NK-92 treated with Interleukin-12 subunit alpha and Interleukin-12 subunit beta, amount 100 ng/mL, for 24 hours (cell line): ENCODE data around the gene KIRREL2.
"Not testable (repeated sequence)": the region's sequence is repeated elsewhere in the genome, so short reads cannot be mapped to it uniquely, and the experiment has no call there.

Experiments
- DNase-seq: peaks from one replicate; lab custom pipeline; 2025; lab: John Stamatoyannopoulos, UW

KIRREL2 gene

DNA sequence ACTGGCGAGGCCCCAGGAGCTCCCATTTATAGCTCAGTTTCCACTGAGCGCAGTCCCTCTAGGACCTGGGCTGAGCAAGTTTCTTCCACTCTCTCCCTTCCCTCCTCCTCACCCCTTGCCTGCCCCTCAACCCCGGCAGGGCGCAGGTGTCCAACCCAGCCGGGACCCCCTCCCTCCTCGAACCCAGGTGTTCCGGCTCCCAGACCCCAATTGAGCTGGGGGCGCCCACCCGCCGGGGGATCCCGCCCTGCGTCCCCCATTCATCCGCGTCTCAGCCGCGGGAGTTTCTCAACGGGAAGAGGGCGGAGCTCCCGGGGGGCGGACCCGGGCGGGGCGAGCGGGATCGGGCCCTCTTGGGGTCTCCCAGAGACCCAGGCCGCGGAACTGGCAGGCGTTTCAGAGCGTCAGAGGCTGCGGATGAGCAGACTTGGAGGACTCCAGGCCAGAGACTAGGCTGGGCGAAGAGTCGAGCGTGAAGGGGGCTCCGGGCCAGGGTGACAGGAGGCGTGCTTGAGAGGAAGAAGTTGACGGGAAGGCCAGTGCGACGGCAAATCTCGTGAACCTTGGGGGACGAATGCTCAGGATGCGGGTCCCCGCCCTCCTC is at the start of gene KIRREL2:
TSS of gene KIRREL2 (plus strand) at position 366 of the 604 bp plus-strand sequence. CDS start at position 575, 209 bp downstream.
- DNase-seq: no peak

DNA sequence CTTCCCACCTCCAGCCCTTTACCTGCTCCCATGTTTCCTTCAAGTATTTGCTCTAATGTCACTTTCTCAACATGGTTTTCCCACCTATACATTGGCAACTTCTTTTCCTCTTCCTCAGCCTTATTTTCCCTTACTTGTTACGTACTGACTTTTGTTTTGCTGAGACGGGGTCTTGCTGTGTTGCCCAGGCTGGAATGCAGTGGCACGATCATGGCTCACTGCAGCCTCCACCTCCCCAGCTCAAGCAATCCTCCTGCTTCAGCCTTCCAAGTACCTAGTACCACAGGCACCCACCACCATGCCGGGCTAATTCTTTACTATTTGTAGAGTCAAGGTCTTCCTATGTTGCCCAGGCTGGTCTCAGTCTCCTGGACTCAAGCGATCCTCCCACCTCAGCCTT is 49.1 kb upstream of the KIRREL2 start:
- DNase-seq: no peak

DNA sequence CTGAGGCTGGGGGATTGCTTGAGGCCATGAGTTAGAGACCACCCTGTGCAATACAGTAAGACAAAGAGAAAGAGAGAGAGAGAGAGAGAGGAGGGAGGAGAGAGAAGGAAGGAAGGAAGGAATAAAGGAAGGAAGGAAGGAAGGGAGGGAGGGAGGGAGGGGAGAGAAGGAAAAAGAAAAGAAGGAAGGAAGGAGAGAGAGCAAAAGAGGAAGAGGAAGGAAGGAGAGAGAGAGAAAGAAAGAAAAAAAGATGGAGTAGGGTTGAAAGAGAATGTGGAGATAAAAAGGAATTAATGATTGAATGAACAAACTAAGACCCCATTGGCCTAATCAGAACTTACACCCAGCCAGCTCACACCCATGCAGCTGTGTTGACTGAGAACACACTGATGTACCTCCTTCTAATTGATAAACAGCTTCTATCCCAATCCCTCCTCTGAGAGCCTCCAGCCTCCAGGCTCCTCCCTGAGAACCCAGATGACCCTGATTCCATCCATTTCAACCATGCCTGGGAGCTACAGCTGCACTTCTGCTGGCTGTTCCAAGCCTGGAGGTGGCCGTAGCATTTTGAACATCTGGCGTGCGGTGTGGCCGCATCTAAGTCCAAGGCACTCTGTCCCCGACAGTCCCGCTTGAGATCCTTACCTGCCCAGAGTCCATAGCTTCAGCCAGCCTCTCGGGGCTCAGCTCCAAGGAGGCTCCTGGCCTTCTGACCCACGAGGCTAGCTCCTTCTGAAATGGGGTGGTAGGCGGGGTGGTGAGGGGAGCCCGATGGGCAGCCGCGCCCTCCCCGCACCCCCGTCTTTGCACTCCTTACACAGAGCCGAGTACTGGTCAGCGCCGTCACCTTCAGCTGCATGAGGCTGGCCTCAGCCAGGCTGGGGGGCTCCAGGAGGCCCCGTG is 45.1 kb upstream of the KIRREL2 start:
- DNase-seq: no peak

DNA sequence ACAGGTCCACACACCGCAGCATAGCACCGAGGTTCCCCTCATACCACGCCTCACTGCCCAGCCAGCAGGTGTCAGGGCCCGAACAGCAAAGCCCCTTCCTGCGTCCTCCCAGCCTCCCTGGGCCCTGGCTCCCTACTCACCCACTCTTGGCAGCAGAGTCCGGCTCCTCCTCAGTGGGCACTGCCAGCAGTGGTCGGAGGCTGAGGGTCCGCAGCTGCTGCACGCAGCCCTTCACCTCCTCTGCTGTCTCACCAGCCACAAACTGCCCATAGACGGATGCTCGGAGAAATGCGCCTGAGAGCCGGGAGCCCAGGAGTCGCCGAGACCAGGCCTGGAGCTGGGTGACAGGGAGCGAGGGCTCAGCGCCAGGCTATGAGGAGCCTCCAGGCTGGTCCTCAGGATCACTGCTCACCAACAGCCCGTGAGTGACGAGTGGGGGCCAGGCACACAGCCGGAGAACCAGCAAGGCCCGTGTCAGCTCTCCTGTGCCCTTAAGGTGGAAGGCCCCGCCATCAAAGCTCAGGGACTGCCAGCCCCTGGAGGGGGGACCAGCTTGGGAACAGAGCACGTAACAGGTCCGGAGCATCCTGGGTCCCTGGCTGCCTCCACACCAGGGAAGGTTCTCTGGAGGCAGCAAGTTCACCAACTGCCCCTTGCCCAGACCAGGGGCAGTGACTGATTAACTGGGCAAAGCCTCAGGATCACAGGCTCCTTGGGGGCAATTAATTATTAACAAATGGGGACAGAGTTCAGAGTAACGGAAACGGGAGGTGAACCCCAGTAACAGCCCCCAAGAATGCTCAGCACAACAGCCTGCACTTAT is 44.3 kb upstream of the KIRREL2 start, which contains the start of gene PRODH2:
TSS of gene PRODH2 (minus strand) at position 626 of the 823 bp plus-strand sequence. CDS start at position 586, 40 bp downstream.
- no peak for DNase-seq

DNA sequence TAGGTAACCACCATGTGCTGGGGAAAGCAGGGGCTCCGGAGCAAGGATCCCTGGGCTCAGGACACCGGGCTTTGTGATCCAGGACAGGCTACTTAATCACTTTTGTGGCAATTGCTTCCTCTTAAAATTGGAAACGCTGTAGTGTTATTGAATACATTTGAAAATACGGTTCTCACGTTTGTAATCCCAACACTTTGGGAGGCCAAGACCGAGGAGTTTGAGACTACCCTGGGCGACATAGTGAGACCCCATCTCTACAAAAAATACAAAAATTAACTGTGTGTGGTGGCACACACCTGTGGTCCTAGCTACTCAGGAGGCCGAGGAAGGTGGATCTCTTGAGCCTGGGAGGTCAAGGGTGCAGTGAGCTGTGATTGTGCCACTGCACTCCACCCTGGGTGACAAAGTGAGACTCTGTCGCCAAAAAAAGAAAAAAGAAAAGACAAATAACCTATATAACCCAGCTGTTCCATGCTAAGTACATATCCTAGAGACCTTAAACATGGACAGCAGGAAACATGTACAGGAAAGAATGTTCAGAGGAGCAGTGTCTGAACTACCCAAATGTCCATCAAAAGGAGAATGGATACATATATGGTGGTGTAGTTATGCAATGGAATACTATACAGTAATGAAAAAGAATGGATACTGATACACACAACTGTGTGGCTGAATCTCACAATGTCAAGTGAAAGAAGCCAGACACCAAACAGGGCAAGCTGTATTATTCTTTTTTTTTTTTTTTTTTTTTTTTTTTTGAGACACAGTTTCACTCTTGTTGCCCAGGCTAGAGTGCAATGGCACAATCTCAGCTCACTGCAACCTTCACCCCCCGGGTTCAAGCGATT is 43.4 kb upstream of the KIRREL2 start:
- no peak for DNase-seq

DNA sequence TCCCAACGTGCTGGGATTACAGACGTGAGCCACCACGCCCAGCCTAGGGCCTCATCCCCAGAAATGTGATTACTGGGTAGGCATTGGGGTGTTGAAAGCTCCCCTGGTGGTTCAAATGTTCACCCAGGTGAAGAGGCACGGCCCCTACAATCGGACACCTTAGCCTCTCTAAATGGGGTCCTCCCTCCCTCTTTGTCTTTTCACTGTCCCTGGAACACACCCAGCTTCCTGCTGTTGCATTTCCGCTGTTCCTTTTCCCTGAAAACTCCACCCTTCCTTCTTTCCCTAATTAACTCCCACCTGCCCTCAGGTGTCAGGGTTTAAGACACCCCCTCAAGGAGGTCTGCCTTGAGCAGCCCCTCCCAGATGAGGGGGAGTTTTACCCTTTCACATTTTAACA is 40.4 kb upstream of the KIRREL2 start:
- no peak for DNase-seq

DNA sequence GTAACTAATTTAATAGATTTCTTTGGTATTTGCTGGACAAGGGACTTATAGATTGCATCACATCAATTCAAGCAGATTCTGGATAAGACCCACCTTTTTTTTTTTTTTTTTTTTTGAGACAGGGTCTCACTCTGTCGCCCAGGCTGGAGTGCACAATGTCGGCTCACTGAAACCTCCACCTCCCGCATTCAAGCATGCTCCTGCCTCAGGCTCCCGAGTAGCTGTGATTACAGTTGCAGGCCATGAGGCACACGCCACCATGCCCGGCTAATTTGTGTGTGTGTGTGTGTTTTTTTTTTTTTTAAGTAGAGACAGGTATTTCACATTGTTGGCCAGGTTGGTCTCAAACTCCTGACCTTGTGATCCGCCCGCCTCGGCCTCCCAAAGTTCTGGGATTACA is 39.9 kb upstream of the KIRREL2 start:
- DNase-seq: no peak

DNA sequence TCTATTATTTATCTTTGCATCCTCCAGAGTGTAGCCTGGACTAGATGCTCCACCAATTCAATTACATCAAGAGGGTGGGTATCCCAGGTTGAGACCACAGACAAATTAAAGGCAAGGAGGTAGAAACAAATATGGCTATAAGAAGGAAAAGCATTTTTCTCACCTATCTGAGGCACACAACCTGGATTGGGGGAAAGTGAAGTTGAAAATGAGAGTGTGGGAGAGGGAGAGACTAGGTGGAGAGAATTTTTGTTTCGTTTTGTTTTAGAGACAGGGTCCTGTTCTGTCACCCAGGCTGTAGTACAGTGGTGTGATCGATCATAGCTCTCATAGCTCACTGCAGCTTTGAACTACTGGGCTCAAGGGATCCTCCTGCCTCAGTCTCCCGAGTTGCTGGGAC is 38.3 kb upstream of the KIRREL2 start:
- DNase-seq: no peak

DNA sequence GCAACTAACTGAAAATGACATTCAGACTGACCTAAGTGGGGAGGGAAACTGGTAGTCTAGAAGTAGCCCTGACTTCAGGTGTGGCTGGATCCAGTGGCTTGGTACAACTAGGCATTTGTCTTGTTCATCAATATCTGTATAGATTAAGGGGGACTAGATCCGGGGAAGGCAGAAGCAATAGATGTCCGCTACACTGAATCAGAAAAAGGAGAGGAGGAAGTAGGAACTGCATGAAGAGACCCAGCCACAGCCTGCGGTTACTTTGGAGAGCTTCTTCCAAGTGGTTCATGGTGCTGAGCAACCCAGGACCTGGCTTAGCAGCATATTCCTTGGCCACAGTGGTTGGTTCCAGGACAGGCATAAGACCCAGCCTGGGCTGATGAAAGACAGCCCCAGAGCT is 34.1 kb upstream of the KIRREL2 start:
- no peak for DNase-seq

DNA sequence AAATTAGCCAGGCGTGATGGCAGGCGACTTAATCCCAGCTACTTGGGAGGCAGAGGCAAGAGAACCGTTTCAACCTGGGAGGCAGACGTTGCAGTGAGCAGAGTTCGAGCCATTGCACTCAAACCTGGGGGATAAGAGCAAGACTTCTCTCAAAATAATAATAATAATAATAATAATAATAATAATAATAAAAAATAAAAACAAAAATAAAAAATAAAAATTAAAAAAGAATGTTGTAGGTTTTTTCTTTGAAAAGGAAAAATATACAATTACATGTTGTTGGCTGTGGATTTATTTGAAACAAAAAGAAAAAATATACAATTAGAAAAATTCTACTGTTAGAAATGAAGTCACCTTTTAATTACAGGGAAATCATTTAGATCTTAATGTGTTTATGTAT is 32.6 kb upstream of the KIRREL2 start:
- no peak for DNase-seq

DNA sequence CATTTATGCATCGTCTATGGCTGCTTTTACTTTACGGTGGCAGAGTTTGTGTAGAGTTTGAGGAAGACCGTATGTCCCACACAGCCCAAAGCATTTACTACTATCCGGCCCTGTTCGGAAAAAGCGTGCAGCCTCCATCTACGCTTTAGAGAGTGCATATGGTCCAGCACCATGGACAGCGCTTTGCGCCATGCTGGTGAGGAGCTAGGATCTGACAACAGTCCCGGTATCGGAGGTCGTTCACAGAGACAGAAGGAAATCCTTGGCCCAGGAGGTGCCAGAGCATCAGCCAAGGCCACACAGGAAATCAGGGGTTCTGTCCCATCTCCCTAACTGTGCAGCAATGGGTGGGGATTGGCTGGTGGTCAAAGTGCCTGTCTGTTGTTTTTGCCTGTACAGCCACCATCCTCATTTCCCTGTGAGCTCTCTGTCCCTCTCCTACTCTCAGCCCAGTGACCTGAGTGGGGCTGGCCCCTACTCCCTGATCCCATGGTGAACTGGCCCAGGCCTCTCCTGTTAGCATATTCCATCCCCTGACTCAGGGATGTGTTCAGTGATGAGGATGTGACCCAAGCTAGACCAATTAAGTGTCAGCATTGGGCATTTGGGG is 27.9 kb upstream of the KIRREL2 start:
- no peak for DNase-seq

DNA sequence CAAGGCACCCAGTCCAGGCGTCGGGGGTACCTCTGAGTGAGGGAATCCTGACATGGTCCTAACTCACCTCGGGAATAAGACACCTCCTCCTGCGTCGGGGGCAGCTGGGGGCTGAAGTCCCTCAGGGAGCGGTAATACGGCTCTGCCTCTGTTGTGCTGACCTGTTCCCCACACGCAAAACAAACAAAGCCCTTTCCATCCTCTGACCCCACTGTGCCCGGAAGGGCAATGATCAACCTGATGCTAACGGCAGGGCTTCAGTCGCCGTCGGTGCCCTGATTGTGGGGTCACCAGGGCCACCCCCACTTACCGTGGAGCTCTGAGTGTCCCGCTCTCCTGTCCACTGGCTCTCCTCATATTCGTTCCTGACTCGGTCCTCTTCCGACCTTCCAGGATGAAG is 25.7 kb upstream of the KIRREL2 start:
- no peak for DNase-seq

DNA sequence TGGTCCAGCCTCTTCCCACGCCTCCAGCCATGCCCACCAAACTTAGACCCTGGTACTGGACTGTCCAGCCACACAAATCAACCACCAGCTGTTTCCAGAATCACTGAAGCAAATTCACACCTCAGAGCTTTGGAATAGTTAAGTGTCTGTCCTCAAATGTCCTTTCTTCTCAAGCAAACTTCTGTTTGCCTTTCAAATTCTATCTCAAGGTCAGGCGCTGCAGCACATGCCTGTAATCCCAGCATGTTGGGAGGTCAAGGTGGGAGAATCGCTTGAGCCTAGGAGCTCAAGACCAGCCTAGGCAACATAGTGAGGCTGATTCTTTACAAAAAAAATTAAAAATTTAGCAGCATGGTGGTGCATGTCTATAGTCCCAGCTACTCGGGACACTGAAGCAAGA is 24.7 kb upstream of the KIRREL2 start:
- no peak for DNase-seq

DNA sequence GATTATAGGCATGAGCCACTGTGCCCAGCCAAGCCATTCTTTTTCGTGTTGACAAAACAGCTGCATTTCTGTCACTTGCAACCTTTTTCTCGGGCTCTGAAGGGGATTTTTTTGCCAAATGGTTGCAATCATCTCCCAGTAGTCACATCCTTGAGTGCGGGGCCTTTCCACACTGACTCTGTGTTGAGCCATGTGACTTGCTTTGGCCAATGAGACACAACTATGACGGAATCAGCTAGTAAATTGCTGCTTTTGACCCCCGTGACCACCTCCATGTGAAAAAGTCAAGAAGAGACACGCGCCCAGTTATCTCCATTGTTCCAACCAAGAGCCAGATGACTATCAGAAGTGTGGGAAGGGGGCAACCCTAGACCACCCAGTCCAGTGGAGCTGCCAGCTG is 22.7 kb upstream of the KIRREL2 start:
- no peak for DNase-seq

DNA sequence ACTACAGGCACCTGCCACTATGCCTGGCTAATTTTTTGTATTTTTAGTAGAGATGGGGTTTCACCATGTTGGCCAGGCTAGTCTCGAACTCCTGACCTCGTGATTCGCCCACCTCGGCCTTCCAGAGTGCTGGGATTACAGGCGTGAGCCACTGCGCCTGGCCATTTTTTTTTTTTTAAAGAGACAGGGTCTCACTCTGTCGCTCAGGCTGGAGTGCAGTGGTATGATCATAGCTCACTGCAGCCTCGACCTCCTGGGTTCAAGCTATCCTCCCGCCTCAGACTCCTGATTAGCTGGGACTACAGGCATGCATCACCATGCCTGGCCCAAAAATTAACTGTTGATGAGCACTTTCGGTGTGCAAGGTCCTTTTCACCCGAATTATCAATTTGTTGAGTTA is 20.6 kb upstream of the KIRREL2 start:
- not testable (repeated sequence) for DNase-seq

DNA sequence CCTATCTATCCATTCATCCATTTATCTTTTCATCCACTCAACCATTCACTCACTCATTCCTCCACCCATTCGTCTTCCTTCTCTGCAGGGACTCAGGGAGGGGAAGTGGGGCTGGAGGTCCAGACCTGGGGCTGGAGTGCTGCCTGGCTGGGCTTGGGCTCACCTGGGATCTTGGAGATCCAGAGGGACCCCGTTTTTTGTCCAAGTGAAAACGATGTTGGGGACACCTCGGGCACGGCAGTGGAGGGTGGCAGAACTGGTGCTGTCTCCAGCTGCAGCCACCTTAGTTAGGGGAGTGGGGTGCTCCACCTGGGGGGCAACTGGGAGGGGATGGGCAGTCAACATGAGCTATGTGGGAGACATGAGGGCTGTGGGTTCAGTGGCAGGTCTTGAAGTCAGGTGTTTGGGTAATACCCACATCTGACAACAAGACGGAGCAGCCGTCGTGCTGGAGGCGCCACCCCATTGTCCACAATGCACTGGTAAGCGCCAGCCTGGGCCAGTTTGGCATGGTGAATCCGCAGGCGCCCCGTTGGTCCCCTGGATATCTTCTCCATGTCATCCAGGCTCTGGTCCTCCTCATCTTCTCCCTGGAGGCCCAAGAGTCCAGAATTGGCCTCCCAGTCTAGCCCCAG is 14.6 kb upstream of the KIRREL2 start:
- no peak for DNase-seq

DNA sequence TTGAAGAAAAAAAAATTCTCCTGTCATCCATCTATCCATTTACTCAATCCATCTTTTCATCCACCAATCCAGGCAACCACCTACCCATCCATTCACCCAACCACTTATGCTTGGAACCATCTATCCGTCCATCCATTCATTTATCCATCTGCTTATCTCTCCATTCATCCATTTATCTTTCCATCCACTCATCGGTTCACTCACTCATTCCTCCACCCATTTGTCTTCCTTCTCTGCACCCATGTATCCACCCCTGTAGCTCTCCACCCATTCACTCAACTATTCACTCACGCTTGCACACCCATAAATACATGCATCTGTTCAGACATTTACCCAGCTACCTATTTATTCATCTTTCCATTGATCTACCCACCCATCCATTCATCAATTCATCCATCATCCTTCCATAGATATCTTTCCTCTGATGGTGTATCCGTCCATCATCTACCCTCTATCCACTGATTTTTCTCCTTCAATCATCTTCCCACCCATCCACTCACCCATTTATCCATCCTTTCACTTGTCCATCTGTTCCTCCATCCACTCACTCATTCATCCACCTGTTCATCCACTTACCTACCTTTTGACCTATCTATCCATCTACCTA is 13.9 kb upstream of the KIRREL2 start:
- DNase-seq: no peak

DNA sequence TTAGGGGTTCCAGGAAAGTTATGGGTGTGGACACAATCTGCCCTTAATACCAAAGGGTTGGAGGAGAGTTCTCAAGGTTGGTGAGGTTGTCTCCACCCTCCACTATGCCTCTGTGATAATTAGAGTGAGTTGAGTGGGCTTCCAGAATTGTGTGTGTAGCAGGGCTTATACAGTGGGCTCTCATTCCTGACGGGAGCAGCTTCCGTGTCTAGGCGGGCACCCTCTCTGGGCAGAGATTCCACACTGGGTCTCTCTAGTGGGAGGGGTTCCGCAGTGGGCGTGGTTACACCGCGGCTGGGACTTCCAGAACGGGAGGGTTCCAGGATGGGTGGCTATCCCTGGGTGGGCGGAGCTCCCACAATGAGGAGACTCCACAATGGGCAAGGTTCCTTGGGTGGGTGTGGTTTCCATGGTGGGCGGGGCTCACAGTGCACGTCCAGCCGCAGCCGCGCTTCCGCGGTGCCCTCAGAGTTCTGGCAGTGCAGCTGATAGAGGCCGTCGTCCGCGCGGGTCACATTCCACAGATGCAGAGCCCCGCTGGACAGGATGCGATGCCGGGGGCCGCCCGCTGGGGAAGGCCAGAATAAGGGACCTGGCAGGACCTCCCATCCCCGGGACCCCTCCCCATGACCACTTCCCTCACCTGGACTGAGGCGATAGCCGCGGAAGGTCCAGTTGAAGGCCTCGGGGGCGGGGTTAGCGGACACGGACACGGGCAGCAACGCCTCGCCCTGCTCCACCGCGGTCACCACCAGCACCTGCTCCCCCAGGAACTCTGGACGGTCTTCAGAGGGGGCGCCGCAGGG is 12.8 kb upstream of the KIRREL2 start:
- no peak for DNase-seq

DNA sequence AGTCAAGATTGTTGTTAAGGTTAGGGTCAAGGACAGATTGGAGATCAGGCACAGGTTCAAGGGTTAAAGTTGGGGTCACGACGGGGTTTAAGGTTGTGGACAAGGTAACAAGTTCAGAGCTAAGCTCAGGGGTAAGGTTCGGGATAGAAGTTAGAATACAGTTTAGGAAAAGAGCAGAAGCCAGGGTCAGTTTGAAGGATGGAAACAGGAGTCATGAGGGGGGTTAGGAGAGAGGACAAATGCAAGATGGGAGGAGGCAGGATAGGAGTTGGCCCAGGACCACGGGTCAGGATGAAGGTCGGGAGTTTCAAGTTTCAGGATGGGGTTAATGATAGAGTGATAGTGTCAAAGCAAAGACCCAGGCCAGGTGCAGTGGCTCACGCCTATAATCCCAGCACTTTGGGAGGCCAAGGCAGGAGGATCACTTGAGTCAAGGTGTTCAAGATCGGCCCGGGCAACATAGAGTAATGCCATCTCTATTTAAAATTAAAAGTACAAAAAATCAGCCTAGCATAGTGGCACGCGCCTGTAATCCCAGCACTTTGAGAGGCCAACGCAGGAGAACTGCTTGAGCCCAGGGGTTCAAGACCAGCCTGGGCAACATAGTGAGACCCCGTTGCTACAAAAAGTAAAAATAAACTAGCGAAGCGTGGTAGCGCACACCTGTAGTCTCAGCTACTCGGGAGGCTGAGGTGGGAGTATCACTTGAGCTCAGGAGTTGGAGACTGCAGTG is 12.1 kb upstream of the KIRREL2 start:
- DNase-seq: no peak
